NCI-H69 (cell line): ENCODE measurements around the gene SPDL1.

Source experiments
- DNase-seq: peaks from one replicate; lab custom pipeline; 2025; lab: John Stamatoyannopoulos, UW

The SPDL1 gene

DNA sequence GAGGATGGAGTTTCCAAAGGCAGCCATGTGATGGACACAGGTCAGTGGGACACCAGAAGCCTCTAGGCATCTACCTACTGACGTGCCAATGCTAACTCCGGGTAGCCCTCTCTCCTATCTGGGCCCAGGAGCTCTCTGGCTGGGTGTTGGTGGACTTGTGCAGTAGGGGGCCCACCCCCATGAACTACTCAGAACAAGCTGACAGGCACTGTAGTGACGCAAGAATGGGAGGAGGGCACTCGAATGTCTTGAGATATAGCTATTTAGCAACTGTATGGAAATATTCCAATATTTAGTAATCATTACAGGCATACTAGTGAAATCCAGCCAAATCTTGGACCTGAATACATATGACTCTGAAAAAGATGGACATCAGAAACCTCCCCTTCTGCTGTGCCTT is 47.8 kb downstream of the SPDL1 start:
- no peak for DNase-seq

DNA sequence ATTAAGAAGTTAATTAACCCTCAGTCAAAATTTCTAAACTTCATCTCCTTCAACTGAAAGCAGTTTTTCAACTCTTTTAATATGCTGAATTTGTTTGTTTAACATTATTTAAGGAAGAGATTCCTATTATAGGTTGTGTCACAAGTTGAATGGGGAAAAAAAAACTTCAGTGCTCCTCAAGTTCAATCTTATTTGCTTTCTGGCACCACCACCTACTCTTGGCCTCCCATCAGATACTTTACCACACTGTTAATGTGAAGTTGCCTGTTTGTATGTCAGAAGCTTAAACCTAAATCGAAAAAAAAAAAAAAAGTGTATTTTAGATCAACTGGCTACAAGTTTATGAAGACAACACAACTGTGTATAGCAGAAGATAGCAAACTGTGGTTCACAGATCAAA is 49.4 kb downstream of the SPDL1 start:
- no peak for DNase-seq

DNA sequence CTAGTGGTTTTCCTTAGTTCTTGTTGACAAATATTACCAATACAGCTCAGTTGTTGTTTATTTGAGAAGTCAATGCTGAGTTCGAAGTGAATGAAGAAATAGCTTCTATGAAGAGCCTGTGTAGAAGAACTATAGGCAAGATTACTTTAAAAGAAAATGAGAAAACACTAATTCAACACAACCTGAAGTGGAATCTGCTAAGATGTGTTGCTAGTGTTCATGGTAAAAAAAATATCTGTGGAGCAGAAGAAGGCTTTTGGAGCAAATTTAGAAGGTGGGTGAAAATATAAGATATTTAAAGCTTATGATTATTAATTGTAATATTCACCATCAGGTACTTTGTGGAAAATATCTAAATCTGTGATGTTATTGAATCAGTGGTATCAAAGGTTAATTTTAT is 51.0 kb downstream of the SPDL1 start:
- DNase-seq: no peak

DNA sequence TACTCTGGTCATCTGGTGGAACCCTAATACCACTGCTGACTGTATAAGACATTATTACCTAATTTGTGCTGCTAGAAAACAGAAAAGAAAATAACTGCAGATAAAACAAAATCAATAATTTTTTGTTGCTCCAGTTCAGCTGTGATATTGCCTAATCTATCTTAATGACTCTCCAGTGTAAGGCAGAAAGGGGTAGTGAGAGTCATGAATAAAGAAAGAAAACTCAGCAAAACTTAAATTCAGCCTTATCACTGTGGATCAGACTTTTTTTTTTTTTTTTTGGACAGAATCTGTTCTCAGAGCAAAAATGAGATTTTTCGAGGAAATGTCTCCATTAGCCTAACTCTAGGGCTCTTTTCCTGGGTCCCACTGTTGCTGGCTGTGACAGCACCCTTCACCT is 52.4 kb downstream of the SPDL1 start:
- DNase-seq: no peak

DNA sequence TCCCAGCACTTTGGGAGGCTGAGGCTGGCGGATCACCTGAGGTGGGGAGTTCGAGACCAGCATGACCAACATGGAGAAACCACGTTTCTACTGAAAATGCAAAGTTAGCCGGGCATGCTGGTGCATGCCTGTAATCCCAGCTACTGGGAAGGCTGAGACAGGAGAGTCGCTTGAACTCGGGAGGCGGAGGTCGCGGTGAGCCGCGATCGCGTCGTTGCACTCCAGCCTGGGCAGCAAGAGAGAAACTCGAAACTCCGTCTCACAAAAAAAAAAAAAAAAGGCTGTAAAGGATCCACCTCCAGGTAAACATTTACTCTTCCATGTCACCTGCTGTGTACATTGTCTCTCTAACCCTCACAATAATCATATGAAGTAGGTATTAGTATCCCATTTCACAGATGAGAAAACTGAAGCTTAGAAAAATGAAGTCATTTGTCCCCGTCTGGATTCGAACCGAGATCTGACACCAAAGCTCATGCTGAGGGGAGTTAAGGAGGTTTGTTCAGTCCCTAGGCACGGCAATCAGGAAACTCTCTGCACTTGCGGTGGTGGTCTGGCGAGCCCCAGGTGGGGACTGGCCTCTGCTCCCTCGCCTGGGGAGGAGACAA is 53.0 kb downstream of the SPDL1 start:
- DNase-seq: no peak

DNA sequence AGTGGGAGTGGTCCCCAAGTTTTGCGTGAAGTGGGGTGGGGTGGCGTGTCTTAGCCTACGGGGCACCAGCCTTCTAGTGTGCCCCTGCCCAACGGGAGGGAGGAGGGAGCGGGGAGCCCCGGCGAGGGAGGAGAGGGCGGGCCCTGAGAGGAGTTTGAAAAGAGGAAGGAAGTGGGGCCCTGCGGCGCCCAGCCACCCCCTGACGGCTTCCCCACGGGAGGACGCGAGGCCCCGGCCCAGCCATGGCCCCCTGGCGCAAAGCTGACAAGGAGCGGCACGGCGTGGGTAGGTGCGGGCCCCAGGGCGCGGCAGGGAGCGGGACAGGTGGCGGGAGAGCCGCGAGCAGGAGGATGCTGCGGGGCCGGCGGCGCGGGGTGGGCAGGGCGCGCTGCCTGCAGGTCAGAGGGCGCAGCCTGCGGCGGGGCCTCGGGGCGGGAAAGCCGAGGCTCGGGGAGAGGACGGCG is 53.5 kb downstream of the SPDL1 start, which contains the start of gene DOCK2:
Gene DOCK2 (plus strand): TSS at position 191 of the 464 bp plus-strand sequence. CDS start 52 bp downstream, at position 243.
- no peak for DNase-seq

DNA sequence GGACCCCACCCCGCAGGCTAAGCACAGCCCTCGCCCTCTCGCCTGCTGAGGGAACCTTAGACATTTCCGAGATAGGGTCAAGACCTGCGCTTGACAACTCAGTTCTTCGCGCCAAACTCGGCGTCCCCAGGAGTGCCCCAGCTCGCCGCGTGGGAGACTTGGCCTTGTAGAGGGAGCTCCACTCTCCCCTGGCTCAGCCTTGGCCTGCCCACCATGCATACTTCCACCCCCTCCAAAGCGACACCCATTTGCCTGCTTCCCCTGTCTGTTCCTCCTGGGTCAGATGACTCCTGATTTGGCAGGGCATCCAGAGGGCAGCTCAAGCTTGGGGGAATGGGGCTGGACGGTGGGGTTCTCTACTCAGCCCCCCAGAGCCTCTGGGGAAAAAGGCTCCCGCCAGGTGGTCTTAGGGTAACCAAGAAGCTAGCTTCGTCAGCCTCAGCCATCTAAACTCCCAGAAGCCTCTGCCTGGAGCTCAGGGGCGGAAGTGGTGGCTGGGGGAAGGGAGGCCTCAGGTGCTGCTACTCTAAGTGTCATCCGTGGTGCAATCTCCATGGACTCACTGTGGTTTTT is 54.1 kb downstream of the SPDL1 start:
- no peak for DNase-seq

DNA sequence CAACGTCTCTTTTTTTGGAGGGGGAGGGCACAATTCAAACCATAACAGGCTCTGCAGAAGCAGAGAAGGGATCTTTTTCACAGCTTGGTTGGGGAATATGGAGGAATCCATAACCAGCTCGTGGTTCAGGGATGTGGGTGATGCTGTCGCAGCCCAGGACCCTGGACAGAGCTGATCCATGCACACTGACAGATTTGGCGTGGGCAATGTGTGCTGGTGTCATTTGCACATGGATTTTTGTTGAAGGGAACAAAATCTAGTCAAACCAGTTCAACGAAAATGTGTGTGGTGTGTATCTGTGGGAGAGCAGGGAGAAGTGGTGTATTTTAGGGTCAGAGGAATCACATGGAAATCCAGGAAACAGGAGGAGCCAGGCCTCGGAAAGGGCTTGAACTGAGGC is 57.7 kb downstream of the SPDL1 start:
- no peak for DNase-seq

DNA sequence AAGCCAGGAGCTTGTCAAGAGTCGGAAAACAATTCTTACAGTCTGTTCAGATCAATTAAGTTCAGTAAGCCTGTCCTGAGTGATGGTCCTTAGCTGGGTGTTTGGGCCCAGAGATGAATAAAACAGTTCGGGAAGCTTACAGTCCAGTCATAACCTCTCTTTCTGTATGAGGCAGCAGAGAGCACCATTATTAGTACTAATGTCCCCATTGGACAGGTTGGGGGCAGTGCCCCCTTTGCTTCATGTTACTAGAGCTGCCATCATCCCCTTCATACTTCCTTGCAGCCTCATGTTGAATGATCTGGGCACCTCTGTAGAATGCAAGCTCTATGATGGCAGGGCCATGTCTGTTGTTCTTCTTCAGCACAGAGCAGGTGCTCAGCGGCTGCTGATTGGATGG is 63.3 kb downstream of the SPDL1 start:
- no peak for DNase-seq

DNA sequence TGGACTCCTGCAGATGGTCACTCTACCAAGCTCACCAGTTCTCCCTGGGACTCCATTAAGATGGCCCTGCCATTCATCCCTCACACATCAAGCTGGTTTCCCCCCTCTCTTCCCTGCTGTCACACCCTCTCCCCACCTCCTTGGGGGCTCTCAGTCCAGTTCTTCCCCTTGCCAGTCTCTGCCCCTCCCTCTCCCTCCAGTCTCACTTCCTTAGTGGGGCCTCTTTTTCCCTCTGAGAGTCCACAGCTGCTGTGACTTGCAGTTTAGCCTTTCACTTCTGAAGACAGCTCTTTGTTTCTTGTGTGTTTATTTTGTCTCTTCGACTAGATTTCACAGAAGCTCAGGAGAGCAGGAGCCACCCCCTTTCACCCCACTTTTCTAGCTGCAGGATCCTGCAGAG is 64.0 kb downstream of the SPDL1 start:
- DNase-seq: no peak

DNA sequence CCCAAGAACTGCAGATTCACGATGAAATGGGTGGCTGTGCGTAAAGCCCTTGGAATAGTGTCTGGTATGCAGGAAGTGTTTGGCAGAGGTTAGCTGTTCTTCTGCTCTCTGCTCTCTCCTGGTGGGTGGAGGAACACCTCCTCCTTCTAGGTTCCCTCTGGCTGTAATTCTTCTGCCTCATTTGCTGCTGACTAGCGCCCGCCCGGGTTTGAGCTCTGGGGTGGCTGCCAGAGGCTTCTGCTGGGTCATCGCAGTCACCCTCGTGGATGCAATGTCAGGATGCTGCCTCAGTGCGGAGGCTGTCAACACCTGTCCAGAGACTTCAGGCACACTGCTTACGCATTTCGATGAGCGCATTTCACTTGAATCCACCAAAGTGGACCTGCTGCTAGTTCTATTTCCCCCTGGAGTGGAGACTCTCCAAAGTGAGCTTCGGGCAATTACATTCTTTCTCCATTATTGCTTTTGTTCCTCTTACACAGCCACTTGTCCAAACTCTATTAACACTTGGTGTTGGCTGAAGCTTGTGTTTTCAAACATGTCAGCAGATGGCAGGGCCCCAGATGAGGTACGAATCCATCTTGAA is 65.2 kb downstream of the SPDL1 start:
- peak; percentile 76 for DNase-seq

DNA sequence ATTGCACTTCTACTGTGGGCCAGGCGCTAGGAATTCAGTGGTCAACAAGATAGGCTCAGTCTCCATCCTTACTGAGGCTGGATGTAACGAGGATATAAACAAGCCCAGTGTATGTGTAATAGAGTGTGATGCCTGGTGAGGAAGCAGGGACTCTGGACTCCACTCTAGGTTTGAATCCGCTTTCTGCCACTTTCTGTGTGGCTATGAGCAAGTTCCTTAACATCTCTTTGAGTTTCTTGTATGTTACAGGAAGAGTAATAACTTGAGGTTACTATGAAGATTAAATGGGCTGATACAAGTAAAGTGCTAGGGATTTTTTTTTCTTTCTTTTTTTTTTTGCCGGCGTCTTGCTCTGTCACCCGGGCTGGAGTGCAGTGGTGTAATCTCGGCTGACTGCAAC is 65.9 kb downstream of the SPDL1 start:
- no peak for DNase-seq

DNA sequence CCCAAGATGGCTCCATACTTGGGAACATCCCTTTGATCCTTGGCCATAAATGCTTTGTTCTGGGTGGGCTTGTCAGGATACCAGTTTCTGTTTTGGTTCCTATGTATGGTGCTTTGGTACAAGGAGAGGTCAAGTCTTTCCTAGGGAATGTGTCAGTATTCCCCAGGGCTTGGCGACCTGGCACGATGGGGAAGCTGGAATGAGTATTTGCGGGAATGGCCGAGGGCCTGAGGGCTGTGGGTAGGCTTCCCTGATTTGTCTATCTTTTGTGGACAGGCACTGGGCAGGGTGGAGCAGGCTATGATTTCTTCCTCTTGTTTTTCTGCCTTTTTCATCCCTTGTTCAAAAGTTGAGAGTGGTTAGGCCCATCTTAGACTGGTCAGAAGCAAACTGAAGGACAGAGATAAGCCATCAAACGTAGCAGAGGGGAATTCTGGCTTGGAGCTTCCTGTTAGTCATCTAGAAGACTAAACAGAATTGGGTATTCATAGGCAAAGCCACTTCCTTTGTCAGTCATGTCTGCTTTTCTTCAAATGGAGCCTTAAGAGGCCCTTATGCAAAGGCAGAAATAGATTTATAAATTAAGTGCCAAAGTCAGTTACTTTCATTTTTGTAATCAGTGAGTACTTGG is 67.2 kb downstream of the SPDL1 start:
- DNase-seq: no peak

DNA sequence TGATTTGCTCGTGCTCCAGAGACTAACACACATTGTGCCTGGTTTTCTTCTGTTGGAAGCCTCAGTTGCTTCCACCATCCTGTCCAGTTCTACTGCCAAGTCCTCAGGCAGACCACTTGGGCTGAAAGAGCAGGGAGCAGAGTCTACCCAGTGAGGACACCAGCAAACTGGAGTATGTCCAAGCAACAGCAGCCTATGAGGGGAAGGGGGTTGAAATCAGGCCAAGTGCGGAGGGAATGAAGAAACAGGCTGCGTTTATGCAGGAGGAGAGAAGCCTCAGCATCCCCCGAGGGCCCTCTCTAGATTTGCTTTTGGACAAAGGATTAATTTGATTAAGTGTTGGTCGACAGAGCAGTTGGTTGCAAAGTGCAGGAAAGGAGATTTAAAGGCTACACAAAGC is 68.0 kb downstream of the SPDL1 start:
- DNase-seq: peak; percentile 45

DNA sequence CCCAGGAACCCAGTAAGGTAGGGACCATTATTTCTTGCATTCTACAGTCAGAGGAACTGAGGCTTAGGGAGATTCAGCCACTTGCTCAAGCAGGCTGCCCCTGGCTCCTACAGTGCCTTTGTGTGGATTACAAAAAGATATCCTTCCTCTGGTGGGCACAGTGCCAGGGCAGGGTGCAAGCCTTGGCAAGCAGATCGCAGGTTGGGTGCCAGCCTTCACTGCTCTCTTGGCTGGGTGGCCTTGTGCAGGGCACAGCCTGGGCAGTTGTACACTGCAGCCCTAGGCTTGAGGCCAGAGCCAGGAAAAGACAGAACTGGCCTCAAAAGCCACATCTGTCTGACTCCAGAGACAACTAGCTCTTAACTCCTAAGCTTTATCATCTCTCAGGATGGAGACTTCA is 68.5 kb downstream of the SPDL1 start:
- peak; percentile 85 for DNase-seq

DNA sequence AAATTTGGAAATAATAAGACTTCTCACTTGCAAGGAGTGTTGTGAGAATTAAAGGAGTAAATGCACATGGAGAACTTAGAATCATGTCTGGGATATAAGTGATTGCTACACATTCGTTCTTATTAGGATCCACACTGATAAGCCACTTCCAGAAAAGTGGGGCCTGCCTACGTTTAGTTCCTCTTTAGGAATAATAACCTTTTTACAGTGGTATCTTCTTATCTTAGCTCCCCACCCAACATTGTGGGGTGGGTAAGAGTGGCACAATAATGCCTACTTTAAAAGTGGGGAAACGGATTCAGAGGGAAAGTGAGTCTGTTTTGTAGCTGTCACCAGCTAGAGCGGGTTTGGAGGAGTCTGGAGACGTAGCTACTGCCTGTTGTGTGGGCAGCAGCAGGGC is 69.5 kb downstream of the SPDL1 start:
- DNase-seq: no peak
